GM12874 (cell line): ENCODE data around the gene CRYBA2.
A peak's percentile ranks its signal among the peaks of the same experiment; 100 is the strongest.

Experiments used
- CTCF ChIP-seq: IDR thresholded peaks from 2 replicates; pipeline ENCODE4 v1.5.1; 2011; ENCODE audit warnings: low read depth, mild to moderate bottlenecking, control low read depth, low read length, moderate library complexity; ENCODE audit not compliant: insufficient read depth

Gene CRYBA2

GRCh38 chr2:218980735-218981389, 12.4 kb downstream of the CRYBA2 start:
- 0 out of 2 replicates have a peak, but pooled peaks have one; percentile 16 for TF ChIP-seq CTCF

- peak; percentile 93 for TF ChIP-seq CTCF
These were observed 13.1 kb downstream of the CRYBA2 start for GRCh38 chr2:218979846-218980734.

GRCh38 chr2:218975060-218975777, 18.0 kb downstream of the CRYBA2 start:
- no peak for TF ChIP-seq CTCF

- TF ChIP-seq CTCF, result no peak
These were observed 22.3 kb downstream of the CRYBA2 start for GRCh38 chr2:218970894-218971293.

GRCh38 chr2:218964041-218964771, 29.0 kb downstream of the CRYBA2 start:
- TF ChIP-seq CTCF, result no peak

- TF ChIP-seq CTCF, result no peak
These were observed 29.6 kb downstream of the CRYBA2 start for GRCh38 chr2:218963601-218964000.
